GM23338 (cell line): Measurements from ENCODE around the gene GAPVD1. TPM values are rescaled to one million over a fixed set of nuclear protein-coding genes. Genes with fewer than 3 reads are reported as not detected.
A peak's percentile ranks its signal among the peaks of the same experiment; 100 is the strongest.

Experiments
- ATAC-seq: fragments of 200-7000 bp; cut with Tn5 transposase; 3 replicates; pipeline ENCODE4 v1.9.1; 2020
- DNase-seq: peaks from one replicate; pipeline ENCODE4 v3.0.0-alpha.2; 2015; ENCODE audit warnings: low spot score
- H2AFZ ChIP-seq: fragments of 200-600 bp; sonication (generic); 2 replicates; pipeline ENCODE4 v1.8.0; 2016; ENCODE audit warnings: antibody characterized with exemption, mild to moderate bottlenecking, moderate library complexity
- H3F3A ChIP-seq: fragments of 200-600 bp; sonication (generic); replicated peaks from 2 replicates; pipeline ENCODE4 v1.8.0; 2017; ENCODE audit warnings: antibody characterized with exemption, mixed run types, low read depth
- H3K27ac ChIP-seq: fragments of 200-600 bp; sonication (generic); 2 replicates; pipeline ENCODE4 v1.6.1; 2016; ENCODE audit warnings: low read depth
- H3K27me3 ChIP-seq: fragments of 200-600 bp; sonication (generic); 2 replicates; pipeline ENCODE4 v1.8.0; 2016; ENCODE audit warnings: mild to moderate bottlenecking, mixed run types, moderate library complexity; ENCODE audit not compliant: insufficient read depth
- H3K36me3 ChIP-seq: fragments of 200-600 bp; sonication (generic); 2 replicates; pipeline ENCODE4 v1.8.0; 2016; ENCODE audit warnings: mild to moderate bottlenecking; ENCODE audit not compliant: insufficient read depth
- H3K4me1 ChIP-seq: fragments of 200-600 bp; sonication (generic); 2 replicates; pipeline ENCODE4 v1.8.0; 2016; ENCODE audit warnings: mild to moderate bottlenecking, moderate library complexity; ENCODE audit not compliant: insufficient read depth
- H3K4me2 ChIP-seq: fragments of 200-600 bp; sonication (generic); 2 replicates; pipeline ENCODE4 v1.7.1; 2017; ENCODE audit warnings: mixed run types
- H3K4me3 ChIP-seq: fragments of 200-600 bp; sonication (generic); 2 replicates; pipeline ENCODE4 v1.6.1; 2016; ENCODE audit warnings: mixed run types
- H3K79me2 ChIP-seq: fragments of 200-600 bp; sonication (generic); replicated peaks from 2 replicates; pipeline ENCODE4 v1.8.0; 2017; ENCODE audit warnings: mild to moderate bottlenecking; ENCODE audit not compliant: insufficient read depth
- H3K9me2 ChIP-seq: fragments of 200-600 bp; sonication (generic); 2 replicates; pipeline ENCODE4 v1.8.0; 2017; ENCODE audit not compliant: insufficient read depth
- H4K20me1 ChIP-seq: fragments of 200-600 bp; sonication (generic); replicated peaks from 2 replicates; pipeline ENCODE4 v1.8.0; 2017; ENCODE audit warnings: mild to moderate bottlenecking; ENCODE audit not compliant: insufficient read depth
- H3K27ac Mint-ChIP-seq: 2 replicates; pipeline ENCODE4 v1.8.0; 2020; ENCODE audit warnings: inconsistent platforms, mild to moderate bottlenecking, moderate library complexity, mixed read lengths
- H3K27me3 Mint-ChIP-seq: 3 replicates; pipeline ENCODE4 v1.8.0; 2022; ENCODE audit warnings: low read depth, mild to moderate bottlenecking, moderate library complexity, mixed read lengths, inconsistent platforms; ENCODE audit not compliant: insufficient read depth, poor library complexity
- H3K36me3 Mint-ChIP-seq: 3 replicates; pipeline ENCODE4 v1.8.0; 2021; ENCODE audit warnings: low read depth, mild to moderate bottlenecking, inconsistent platforms, moderate library complexity, mixed read lengths
- H3K4me1 Mint-ChIP-seq: 3 replicates; pipeline ENCODE4 v1.8.0; 2020; ENCODE audit warnings: mild to moderate bottlenecking, inconsistent platforms, mixed read lengths
- H3K4me3 Mint-ChIP-seq: 3 replicates; pipeline ENCODE4 v1.8.0; 2021; ENCODE audit warnings: moderate library complexity, mild to moderate bottlenecking, inconsistent platforms, mixed read lengths
- H3K9me3 Mint-ChIP-seq: 3 replicates; pipeline ENCODE4 v1.8.0; 2020; ENCODE audit warnings: moderate library complexity, mild to moderate bottlenecking, inconsistent platforms, mixed read lengths
- EZH2phosphoT487 ChIP-seq: fragments of 200-600 bp; sonication (generic); IDR thresholded peaks from one replicate; pipeline ENCODE4 v1.8.1; 2018; ENCODE audit warnings: antibody characterized with exemption; ENCODE audit not compliant: unreplicated experiment
- polyA plus RNA-seq: library from polyadenylated mRNA; unstranded; fragments of >200 nt; fragmentation: Nextera tagmentation; extraction: Ambion mirVana; gene quantifications from 2 replicates; pipeline ENCODE4 v1.2.1, GENCODE V29; 2016
- total RNA-seq: library from RNA; depleted of rRNA; stranded (reverse); fragments of >200 nt; shearing (Covaris generic); gene quantifications from 2 replicates; pipeline ENCODE4 v1.2.3, GENCODE V29; 2014
- TF ChIP-seq, protein P1 (sequence below): fragments of 250-450 bp; sonication (Bioruptor Pico); IDR thresholded peaks from 2 replicates; pipeline ENCODE4 v1.5.0; 2020; ENCODE audit warnings: mild to moderate bottlenecking, moderate library complexity
- TF ChIP-seq, protein P2 (sequence below): IDR thresholded peaks from 2 replicates; pipeline ENCODE4 v1.6.1; 2016; ENCODE audit warnings: antibody characterized with exemption
- TF ChIP-seq, protein P3 (sequence below), 2 experiments: fragments of 200-600 bp in 1 of 2; sonication (generic) in 1 of 2; conservative IDR thresholded peaks; 2 replicates each; pipeline versions ENCODE4 v1.5.1 to v1.6.1; 2016 to 2017; ENCODE audit warnings: antibody characterized with exemption in 2 of 2, low read depth in 2 of 2, mild to moderate bottlenecking in 2 of 2, moderate library complexity in 1 of 2

Gene GAPVD1
- total and polyA plus RNA-seq, 2 experiments from 2014 or later, result 19.2 to 34.6 TPM

DNA sequence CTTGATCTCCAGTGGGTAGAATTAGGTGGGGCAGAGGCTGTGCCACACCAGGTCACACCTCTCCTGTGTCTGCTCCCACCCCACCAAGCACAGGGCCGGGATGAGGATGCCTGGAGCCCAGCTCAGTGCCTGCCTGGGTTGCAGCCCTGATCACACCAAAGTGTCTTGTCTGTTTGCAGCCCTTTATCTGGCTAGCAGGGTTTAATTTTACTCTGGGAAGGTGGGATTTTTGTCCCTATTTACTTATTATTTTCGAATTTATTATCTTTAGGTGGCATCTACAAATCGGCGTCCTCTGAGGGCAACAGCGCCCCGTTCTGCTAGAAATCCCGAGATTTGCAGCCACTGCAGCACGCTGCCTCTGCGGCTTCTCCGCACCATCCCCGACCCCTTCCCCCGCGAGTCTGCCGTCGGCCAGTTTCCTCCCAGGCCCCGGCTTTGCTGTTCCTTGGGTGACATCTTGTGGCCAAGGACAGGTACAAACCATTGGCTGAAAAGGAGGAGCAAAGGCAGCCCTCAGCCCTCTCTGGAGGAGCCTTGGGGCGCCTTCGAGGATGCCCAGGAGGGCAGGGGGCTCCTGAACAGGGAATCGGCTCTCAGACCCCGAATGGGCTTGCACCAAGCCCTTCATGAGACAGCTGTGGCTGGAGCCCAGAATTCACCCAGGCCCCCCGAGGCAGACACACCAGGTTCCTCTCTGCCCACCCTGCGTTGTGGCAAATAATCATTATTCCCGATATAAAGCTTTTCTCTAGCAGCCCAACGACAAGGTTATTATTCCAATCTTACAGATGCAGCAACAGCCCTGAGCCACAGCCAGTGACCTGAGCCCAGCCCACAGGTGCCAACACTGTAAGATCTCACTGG, 113.0 kb downstream of the GAPVD1 start:
- peak overlapping the region; percentile 85 for H2AFZ ChIP-seq

More for the DNA sequence above, 113.0 kb downstream of the GAPVD1 start:
- no peaks in the 10 kb centered on the region for H3K36me3 ChIP-seq
- no peaks in the 10 kb centered on the region for H3K9me2 ChIP-seq
- no peaks in the 10 kb centered on the region for H4K20me1 ChIP-seq
- Mint-ChIP-seq H3K27me3 (peaks cover 7% of the 10 kb centered on the region), H3K27ac (no peak overlapping the region), H3K9me3 (no peaks in the 10 kb centered on the region), H3K4me3 (peak overlapping the region; percentile 26), H3K36me3 (no peaks in the 10 kb centered on the region), H3K4me1 (peaks cover 20% of the 10 kb centered on the region)
- no peak overlapping the region for H3K27ac ChIP-seq
- no peaks in the 10 kb centered on the region; the same call in 1 of the 2 replicates for H3F3A ChIP-seq
- 0 out of 2 replicates have a peak overlapping the region, but pooled peaks have one; percentile 19 for H3K4me3 ChIP-seq
- H3K4me1 ChIP-seq, result peaks cover 6% of the 10 kb centered on the region
- DNase-seq, result peak; percentile 94
- H3K4me2 ChIP-seq, result peak overlapping the region; percentile 39
- TF ChIP-seq, protein P1, sequence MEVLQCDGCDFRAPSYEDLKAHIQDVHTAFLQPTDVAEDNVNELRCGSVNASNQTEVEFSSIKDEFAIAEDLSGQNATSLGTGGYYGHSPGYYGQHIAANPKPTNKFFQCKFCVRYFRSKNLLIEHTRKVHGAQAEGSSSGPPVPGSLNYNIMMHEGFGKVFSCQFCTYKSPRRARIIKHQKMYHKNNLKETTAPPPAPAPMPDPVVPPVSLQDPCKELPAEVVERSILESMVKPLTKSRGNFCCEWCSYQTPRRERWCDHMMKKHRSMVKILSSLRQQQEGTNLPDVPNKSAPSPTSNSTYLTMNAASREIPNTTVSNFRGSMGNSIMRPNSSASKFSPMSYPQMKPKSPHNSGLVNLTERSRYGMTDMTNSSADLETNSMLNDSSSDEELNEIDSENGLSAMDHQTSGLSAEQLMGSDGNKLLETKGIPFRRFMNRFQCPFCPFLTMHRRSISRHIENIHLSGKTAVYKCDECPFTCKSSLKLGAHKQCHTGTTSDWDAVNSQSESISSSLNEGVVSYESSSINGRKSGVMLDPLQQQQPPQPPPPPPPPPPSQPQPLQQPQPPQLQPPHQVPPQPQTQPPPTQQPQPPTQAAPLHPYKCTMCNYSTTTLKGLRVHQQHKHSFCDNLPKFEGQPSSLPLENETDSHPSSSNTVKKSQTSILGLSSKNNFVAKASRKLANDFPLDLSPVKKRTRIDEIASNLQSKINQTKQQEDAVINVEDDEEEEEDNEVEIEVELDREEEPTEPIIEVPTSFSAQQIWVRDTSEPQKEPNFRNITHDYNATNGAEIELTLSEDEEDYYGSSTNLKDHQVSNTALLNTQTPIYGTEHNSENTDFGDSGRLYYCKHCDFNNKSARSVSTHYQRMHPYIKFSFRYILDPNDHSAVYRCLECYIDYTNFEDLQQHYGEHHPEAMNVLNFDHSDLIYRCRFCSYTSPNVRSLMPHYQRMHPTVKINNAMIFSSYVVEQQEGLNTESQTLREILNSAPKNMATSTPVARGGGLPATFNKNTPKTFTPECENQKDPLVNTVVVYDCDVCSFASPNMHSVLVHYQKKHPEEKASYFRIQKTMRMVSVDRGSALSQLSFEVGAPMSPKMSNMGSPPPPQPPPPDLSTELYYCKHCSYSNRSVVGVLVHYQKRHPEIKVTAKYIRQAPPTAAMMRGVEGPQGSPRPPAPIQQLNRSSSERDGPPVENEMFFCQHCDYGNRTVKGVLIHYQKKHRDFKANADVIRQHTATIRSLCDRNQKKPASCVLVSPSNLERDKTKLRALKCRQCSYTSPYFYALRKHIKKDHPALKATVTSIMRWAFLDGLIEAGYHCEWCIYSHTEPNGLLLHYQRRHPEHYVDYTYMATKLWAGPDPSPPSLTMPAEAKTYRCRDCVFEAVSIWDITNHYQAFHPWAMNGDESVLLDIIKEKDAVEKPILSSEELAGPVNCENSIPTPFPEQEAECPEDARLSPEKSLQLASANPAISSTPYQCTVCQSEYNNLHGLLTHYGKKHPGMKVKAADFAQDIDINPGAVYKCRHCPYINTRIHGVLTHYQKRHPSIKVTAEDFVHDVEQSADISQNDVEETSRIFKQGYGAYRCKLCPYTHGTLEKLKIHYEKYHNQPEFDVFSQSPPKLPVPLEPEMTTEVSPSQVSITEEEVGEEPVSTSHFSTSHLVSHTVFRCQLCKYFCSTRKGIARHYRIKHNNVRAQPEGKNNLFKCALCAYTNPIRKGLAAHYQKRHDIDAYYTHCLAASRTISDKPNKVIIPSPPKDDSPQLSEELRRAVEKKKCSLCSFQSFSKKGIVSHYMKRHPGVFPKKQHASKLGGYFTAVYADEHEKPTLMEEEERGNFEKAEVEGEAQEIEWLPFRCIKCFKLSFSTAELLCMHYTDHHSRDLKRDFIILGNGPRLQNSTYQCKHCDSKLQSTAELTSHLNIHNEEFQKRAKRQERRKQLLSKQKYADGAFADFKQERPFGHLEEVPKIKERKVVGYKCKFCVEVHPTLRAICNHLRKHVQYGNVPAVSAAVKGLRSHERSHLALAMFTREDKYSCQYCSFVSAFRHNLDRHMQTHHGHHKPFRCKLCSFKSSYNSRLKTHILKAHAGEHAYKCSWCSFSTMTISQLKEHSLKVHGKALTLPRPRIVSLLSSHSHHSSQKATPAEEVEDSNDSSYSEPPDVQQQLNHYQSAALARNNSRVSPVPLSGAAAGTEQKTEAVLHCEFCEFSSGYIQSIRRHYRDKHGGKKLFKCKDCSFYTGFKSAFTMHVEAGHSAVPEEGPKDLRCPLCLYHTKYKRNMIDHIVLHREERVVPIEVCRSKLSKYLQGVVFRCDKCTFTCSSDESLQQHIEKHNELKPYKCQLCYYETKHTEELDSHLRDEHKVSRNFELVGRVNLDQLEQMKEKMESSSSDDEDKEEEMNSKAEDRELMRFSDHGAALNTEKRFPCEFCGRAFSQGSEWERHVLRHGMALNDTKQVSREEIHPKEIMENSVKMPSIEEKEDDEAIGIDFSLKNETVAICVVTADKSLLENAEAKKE (CRISPR knock-in tag), result no peak
- no peak for TF ChIP-seq EZH2phosphoT487
- TF ChIP-seq, protein P2, sequence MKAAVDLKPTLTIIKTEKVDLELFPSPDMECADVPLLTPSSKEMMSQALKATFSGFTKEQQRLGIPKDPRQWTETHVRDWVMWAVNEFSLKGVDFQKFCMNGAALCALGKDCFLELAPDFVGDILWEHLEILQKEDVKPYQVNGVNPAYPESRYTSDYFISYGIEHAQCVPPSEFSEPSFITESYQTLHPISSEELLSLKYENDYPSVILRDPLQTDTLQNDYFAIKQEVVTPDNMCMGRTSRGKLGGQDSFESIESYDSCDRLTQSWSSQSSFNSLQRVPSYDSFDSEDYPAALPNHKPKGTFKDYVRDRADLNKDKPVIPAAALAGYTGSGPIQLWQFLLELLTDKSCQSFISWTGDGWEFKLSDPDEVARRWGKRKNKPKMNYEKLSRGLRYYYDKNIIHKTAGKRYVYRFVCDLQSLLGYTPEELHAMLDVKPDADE, result no peak
- TF ChIP-seq, protein P3, sequence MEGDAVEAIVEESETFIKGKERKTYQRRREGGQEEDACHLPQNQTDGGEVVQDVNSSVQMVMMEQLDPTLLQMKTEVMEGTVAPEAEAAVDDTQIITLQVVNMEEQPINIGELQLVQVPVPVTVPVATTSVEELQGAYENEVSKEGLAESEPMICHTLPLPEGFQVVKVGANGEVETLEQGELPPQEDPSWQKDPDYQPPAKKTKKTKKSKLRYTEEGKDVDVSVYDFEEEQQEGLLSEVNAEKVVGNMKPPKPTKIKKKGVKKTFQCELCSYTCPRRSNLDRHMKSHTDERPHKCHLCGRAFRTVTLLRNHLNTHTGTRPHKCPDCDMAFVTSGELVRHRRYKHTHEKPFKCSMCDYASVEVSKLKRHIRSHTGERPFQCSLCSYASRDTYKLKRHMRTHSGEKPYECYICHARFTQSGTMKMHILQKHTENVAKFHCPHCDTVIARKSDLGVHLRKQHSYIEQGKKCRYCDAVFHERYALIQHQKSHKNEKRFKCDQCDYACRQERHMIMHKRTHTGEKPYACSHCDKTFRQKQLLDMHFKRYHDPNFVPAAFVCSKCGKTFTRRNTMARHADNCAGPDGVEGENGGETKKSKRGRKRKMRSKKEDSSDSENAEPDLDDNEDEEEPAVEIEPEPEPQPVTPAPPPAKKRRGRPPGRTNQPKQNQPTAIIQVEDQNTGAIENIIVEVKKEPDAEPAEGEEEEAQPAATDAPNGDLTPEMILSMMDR (conservative IDR thresholded peaks at IDR 0.05; ENCODE audit: low read depth in 2 of 2), result peak; percentile 90 to 99
- H3K79me2 ChIP-seq, result no peaks in the 10 kb centered on the region
- ATAC-seq, result peak; percentile 90
- no peaks in the 10 kb centered on the region for H3K27me3 ChIP-seq
